KMS-11 (cell line): Measurements from ENCODE around the gene PKP2.

Experiments used
- H2AFZ ChIP-seq: fragments of 200-600 bp; sonication (generic); 2 replicates; pipeline ENCODE4 v1.6.1; 2016; ENCODE audit warnings: antibody characterized with exemption, mixed run types, low read depth
- H3K27ac ChIP-seq: fragments of 200-600 bp; sonication (generic); 2 replicates; pipeline ENCODE4 v1.6.1; 2016; ENCODE audit warnings: mild to moderate bottlenecking, mixed run types
- H3K27me3 ChIP-seq: fragments of 200-600 bp; sonication (generic); 2 replicates; pipeline ENCODE4 v1.6.1; 2017; ENCODE audit warnings: mild to moderate bottlenecking, low read depth, mixed run types, moderate library complexity; ENCODE audit not compliant: insufficient read depth
- H3K36me3 ChIP-seq: fragments of 200-600 bp; sonication (generic); 2 replicates; pipeline ENCODE4 v1.6.1; 2017; ENCODE audit warnings: mild to moderate bottlenecking, mixed run types; ENCODE audit not compliant: insufficient read depth
- H3K4me1 ChIP-seq: fragments of 200-600 bp; sonication (generic); 2 replicates; pipeline ENCODE4 v1.6.1; 2016; ENCODE audit warnings: mild to moderate bottlenecking, low read depth, mixed run types; ENCODE audit not compliant: poor library complexity, severe bottlenecking
- H3K4me2 ChIP-seq: fragments of 200-600 bp; sonication (generic); 2 replicates; pipeline ENCODE4 v1.7.0; 2016; ENCODE audit warnings: mild to moderate bottlenecking, mixed run types
- H3K4me3 ChIP-seq: fragments of 200-600 bp; sonication (generic); IDR thresholded peaks from 2 replicates; pipeline ENCODE4 v1.6.1; 2017; ENCODE audit warnings: low read depth, low read length, mixed read lengths; ENCODE audit not compliant: insufficient read depth
- H3K79me2 ChIP-seq: fragments of 200-600 bp; sonication (generic); 2 replicates; pipeline ENCODE4 v1.6.1; 2016; ENCODE audit warnings: low read depth, mixed run types; ENCODE audit not compliant: insufficient read depth
- H3K9ac ChIP-seq: fragments of 200-600 bp; sonication (generic); 2 replicates; pipeline ENCODE4 v1.6.1; 2016; ENCODE audit warnings: mild to moderate bottlenecking, mixed run types
- H4K20me1 ChIP-seq: fragments of 200-600 bp; sonication (generic); 2 replicates; pipeline ENCODE4 v1.6.1; 2016; ENCODE audit warnings: mild to moderate bottlenecking, mixed run types; ENCODE audit not compliant: insufficient read depth
- CTCF ChIP-seq: fragments of 200-600 bp; sonication (generic); conservative IDR thresholded peaks from 2 replicates; pipeline ENCODE4 v1.6.1; 2017; ENCODE audit warnings: low read depth, mild to moderate bottlenecking, antibody characterized with exemption, low read length, moderate library complexity, mixed read lengths

PKP2 gene

GRCh38 chr12:32918890-32919801, 22.6 kb upstream of the PKP2 start:
- Histone ChIP-seq H3K4me3 (no peak overlapping the region), H3K79me2 (no peaks in the 10 kb centered on the region), H3K27ac (no peak overlapping the region), H4K20me1 (no peaks in the 10 kb centered on the region), H3K36me3 (no peaks in the 10 kb centered on the region), H3K4me1 (peaks cover 18% of the 10 kb centered on the region), H3K9ac (no peak overlapping the region), H3K27me3 (no peaks in the 10 kb centered on the region), H3K4me2 (peak overlapping the region; percentile 19; the same call in 1 of the 2 replicates), H2AFZ (peak overlapping the region; percentile 47; the same call in 1 of the 2 replicates)
- peak; percentile 74 for TF ChIP-seq CTCF

GRCh38 chr12:32917094-32917611, 20.6 kb upstream of the PKP2 start:
- no peak overlapping the region for H3K4me2 ChIP-seq
- H3K4me3 ChIP-seq, result no peak overlapping the region
- H3K9ac ChIP-seq, result no peak overlapping the region
- H3K36me3 ChIP-seq, result no peaks in the 10 kb centered on the region
- no peaks in the 10 kb centered on the region for H3K27me3 ChIP-seq
- H4K20me1 ChIP-seq, result no peaks in the 10 kb centered on the region
- no peak overlapping the region for H2AFZ ChIP-seq
- no peaks in the 10 kb centered on the region for H3K79me2 ChIP-seq
- peaks cover 18% of the 10 kb centered on the region for H3K4me1 ChIP-seq
- TF ChIP-seq CTCF, result no peak
- H3K27ac ChIP-seq, result no peak overlapping the region

- no peak overlapping the region for H3K4me3 ChIP-seq
- no peaks in the 10 kb centered on the region for H3K27me3 ChIP-seq
- TF ChIP-seq CTCF, result no peak
- no peak overlapping the region for H3K4me2 ChIP-seq
- H2AFZ ChIP-seq, result no peak overlapping the region
- H3K36me3 ChIP-seq, result no peaks in the 10 kb centered on the region
- no peak overlapping the region for H3K9ac ChIP-seq
- no peak overlapping the region for H3K27ac ChIP-seq
- no peaks in the 10 kb centered on the region for H4K20me1 ChIP-seq
- peaks cover 54% of the 10 kb centered on the region for H3K4me1 ChIP-seq
- H3K79me2 ChIP-seq, result no peaks in the 10 kb centered on the region
Measured at GRCh38 chr12:32907898-32908476, 11.4 kb upstream of the PKP2 start.

- Histone ChIP-seq H3K4me2 (no peak overlapping the region), H3K36me3 (no peaks in the 10 kb centered on the region), H3K27me3 (no peaks in the 10 kb centered on the region), H3K9ac (no peak overlapping the region), H3K4me3 (no peak overlapping the region), H3K79me2 (no peaks in the 10 kb centered on the region), H3K27ac (no peak overlapping the region; the same call in 1 of the 2 replicates), H4K20me1 (no peaks in the 10 kb centered on the region), H2AFZ (no peak overlapping the region), H3K4me1 (peaks cover 62% of the 10 kb centered on the region)
- TF ChIP-seq CTCF, result no peak
Measured at GRCh38 chr12:32907166-32907565, 10.6 kb upstream of the PKP2 start.
